HAP-1 (cell line): ENCODE measurements around the gene RASSF6.
A peak's percentile ranks its signal among the peaks of the same experiment; 100 is the strongest.
"Not testable (repeated sequence)": the region's sequence is repeated elsewhere in the genome, so short reads cannot be mapped to it uniquely, and the experiment has no call there.

Source experiments
- DNase-seq, 2 experiments: peaks; one replicate each; pipeline ENCODE4 v3.0.0-alpha.2; 2016 to 2020; ENCODE audit warnings: low spot score in 2 of 2
- H3K27me3 ChIP-seq: fragments of 250-450 bp; sonication (Bioruptor Pico); 2 replicates; pipeline ENCODE4 v1.5.1; 2020; ENCODE audit warnings: low read depth, mild to moderate bottlenecking, moderate library complexity
- H3K36me3 ChIP-seq: fragments of 250-450 bp; sonication (Bioruptor Pico); replicated peaks from 2 replicates; pipeline ENCODE4 v1.5.1; 2020; ENCODE audit warnings: mild to moderate bottlenecking
- H3K4me1 ChIP-seq: fragments of 250-450 bp; sonication (Bioruptor Pico); 2 replicates; pipeline ENCODE4 v1.5.1; 2020; ENCODE audit warnings: mild to moderate bottlenecking
- H3K4me3 ChIP-seq: fragments of 250-450 bp; sonication (Bioruptor Pico); 2 replicates; pipeline ENCODE4 v1.5.1; 2020; ENCODE audit warnings: mild to moderate bottlenecking, moderate library complexity
- H3K9me3 ChIP-seq: fragments of 250-450 bp; sonication (Bioruptor Pico); 2 replicates; pipeline ENCODE4 v1.5.1; 2020; ENCODE audit warnings: mild to moderate bottlenecking, moderate library complexity
- in situ Hi-C: fragments of 300-500 bp; cut with MboI; formaldehyde crosslinking; loops from 3 replicates; pipeline ENCODE4 v1.14.3; 2020; ENCODE audit warnings: low sequenced_read_pairs, inconsistent platforms, mixed read lengths

The RASSF6 gene, protein sequence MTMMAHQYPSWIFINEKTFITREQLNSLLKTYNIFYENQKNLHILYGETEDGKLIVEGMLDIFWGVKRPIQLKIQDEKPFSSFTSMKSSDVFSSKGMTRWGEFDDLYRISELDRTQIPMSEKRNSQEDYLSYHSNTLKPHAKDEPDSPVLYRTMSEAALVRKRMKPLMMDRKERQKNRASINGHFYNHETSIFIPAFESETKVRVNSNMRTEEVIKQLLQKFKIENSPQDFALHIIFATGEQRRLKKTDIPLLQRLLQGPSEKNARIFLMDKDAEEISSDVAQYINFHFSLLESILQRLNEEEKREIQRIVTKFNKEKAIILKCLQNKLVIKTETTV

DNA sequence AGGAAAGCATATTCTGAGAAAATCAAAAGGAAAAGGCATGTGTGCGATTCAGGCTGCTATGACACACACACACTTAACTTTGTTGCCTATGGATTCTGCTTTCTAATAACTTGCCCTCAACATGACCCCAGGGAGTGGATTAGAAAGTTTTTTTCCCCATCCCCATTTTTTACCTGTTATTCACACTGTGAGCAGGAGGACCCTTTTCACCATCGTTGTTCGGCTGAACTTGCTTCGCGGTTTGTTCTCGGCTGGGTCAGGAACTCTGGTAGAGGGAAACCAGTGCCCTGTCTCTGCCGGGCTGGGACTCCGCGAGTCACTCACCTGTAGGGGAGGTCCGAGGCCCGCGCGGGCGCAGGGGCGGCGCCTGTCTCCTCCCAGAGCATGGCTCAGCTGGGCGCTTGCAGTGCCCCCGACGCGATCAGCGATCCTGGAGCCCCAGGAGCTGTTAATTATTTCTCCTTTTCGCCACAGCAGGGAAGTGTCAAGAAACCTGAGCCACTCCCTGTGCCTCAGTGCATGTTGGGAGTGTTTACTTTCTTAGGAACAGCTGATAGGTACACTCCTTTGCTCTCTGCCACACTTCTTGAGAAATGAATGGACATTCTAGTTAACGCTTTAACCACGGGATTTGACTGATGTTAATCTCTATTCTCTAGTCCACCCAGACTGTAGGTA lies at the start of gene RASSF6:
Gene RASSF6, minus strand, starts transcription at position 322 of the 678 bp plus-strand sequence. CDS start 8,641 bp downstream, outside the sequence.
- DNase-seq: peak in 1 of 2 experiments; percentile 46
- H3K4me1 ChIP-seq: 0 out of 2 replicates have a peak, but pooled peaks cover 2% of the 10 kb centered on the region
- H3K27me3 ChIP-seq: peaks cover 8% of the 10 kb centered on the region; the same call in 1 of the 2 replicates
- no peaks in the 10 kb centered on the region for H3K9me3 ChIP-seq
- H3K36me3 ChIP-seq: no peaks in the 10 kb centered on the region
- in situ Hi-C loops: no loop called here
- H3K4me3 ChIP-seq: no peak within 1 kb of the TSS

DNA sequence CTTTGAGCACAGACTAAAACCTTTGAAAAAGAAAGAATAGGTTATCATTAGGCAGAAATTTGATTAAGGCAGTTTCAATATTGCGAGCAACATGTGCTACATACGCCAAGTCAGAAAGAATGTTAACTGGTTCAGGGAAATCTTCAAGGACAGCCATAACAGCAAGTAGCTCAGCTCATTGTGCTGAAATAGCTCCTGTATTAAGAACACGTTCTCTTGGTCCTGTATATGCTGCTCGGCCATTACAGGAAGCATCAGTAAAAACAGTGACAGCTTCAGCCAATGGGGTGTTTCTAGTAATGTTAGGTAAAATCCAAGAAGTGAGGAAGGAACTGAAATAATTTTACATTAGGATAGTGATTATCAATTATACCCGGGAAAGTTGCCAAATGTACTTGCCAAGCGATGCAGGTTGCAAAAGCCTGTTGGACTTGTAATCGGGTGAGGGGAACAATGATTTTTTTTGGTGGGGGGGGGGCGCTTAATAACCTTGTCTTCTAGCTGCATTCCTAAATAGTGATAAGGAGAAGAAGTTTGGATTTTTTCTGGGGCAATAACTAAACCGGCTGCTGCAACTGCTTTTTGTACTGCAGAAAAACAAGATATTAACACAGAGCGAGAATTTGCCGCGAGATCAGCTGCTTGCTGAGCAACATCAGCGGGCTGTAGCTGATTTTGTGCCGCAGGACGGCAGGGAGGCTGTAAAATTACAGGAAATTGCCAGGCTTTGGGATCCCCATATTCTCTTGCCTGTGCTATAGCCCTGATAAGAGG lies 49.4 kb upstream of the RASSF6 start:
- H3K4me3 ChIP-seq: no peak overlapping the region
- H3K4me1 ChIP-seq: no peaks in the 10 kb centered on the region
- no peaks in the 10 kb centered on the region for H3K9me3 ChIP-seq
- H3K36me3 ChIP-seq: no peaks in the 10 kb centered on the region
- in situ Hi-C loops: loop anchor here (25.0 kb wide), 1 partner anchor 232 kb away; the partner anchor contains the start of gene AFP
- H3K27me3 ChIP-seq: no peaks in the 10 kb centered on the region
- no peak for DNase-seq

DNA sequence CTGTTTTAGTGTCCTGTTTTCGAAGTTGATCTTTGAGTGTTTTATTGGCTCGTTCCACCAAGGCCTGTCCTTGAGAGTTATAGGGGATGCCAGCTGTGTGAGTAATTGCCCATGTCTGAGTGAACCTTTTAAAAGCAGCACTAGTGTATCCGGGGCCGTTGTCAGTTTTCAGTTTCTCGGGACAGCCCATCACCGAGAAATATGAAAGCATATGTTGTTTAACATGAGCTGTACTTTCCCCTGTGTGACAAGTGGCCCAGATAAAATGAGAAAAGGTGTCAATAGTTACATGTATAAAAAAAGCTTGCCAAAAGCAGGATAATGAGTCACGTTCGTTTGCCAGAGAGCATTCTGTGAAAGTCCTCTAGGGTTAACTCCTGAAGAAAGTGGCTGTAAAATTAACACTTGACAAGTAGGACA lies 48.6 kb upstream of the RASSF6 start:
- in situ Hi-C loops: loop anchor here (25.0 kb wide), 1 partner anchor 231 kb away; the partner anchor contains the start of gene AFP
- no peak for DNase-seq

DNA sequence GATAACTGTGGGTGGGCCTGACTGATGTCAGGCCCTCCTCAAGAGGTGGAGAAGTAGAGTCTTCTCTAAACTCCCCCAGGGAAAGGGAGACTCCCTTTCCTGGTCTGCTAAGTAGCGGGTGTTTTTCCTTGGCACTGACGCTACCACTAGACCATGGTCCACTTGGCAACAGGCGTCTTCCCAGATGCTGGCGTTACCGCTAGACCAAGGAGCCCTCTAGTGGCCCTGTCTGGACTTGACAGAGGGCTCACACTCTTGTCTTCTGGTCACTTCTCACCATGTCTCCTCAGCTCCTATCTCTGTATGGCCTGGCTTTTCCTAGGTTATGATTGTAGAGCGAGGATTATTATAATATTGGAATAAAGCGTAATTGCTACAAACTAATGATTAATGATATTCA lies 45.7 kb upstream of the RASSF6 start:
- H3K4me1 ChIP-seq, H3K9me3 ChIP-seq, H3K27me3 ChIP-seq, H3K4me3 ChIP-seq, H3K36me3 ChIP-seq: not testable (repeated sequence)
- in situ Hi-C loops: loop anchor here (25.0 kb wide), 1 partner anchor 229 kb away; the partner anchor contains the start of gene AFP
- DNase-seq: peak in 1 of 2 experiments; percentile 53

More for the DNA sequence above, 48.6 kb upstream of the RASSF6 start:
- Histone ChIP-seq H3K27me3 (no peaks in the 10 kb centered on the region; the same call in 1 of the 2 replicates), H3K4me1 (no peaks in the 10 kb centered on the region), H3K4me3 (no peak overlapping the region), H3K9me3 (no peaks in the 10 kb centered on the region), H3K36me3 (no peaks in the 10 kb centered on the region)

DNA sequence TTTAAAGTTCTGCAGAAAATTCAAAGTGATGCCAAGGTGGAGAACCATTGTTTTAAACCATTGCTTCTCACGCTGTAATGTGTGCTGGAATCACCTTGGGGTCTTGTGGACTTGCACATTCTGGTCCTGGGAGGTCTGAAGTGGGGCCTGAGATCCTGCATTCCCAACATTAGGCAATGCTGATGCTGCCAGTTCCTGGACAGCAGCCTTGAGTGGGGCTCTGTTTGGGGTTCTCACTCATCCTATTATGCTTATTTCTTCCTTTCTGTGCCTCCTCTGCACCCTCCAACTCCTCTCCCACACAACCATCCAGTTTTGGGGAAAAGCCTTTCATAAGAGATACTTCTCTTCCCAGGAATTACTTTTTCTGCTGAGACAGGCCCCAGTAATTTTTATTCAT lies 44.2 kb upstream of the RASSF6 start:
- H3K27me3 ChIP-seq: no peaks in the 10 kb centered on the region; the same call in 1 of the 2 replicates
- no peaks in the 10 kb centered on the region for H3K4me1 ChIP-seq
- in situ Hi-C loops: loop anchor here (25.0 kb wide), 1 partner anchor 227 kb away; the partner anchor contains the start of gene AFP
- no peak for DNase-seq
- H3K9me3 ChIP-seq: no peaks in the 10 kb centered on the region
- H3K36me3 ChIP-seq: no peaks in the 10 kb centered on the region
- no peak overlapping the region for H3K4me3 ChIP-seq

DNA sequence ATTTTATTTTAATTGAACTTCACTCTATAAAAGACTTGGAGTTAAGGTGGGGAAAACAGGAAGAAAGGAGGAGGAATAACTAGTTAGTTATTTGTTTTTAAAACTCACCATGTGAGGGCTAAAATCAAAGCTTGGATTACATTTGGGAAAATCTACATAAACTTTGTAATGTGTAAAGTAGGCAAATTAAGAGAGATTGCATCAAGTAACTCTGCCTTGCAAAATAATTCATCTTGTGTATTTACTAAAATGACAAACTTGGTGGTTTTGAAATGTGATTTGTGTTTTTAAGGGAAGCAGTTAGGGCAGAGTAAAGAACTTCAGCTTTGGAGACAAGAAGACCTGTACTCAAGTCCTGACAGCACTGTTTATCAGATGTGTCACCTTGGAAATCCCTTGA lies 43.3 kb upstream of the RASSF6 start:
- no peaks in the 10 kb centered on the region for H3K9me3 ChIP-seq
- in situ Hi-C loops: loop anchor here (25.0 kb wide), 1 partner anchor 226 kb away; the partner anchor contains the start of gene AFP
- no peaks in the 10 kb centered on the region for H3K4me1 ChIP-seq
- DNase-seq: no peak
- H3K36me3 ChIP-seq: no peaks in the 10 kb centered on the region
- H3K27me3 ChIP-seq: no peaks in the 10 kb centered on the region; the same call in 1 of the 2 replicates
- H3K4me3 ChIP-seq: no peak overlapping the region

DNA sequence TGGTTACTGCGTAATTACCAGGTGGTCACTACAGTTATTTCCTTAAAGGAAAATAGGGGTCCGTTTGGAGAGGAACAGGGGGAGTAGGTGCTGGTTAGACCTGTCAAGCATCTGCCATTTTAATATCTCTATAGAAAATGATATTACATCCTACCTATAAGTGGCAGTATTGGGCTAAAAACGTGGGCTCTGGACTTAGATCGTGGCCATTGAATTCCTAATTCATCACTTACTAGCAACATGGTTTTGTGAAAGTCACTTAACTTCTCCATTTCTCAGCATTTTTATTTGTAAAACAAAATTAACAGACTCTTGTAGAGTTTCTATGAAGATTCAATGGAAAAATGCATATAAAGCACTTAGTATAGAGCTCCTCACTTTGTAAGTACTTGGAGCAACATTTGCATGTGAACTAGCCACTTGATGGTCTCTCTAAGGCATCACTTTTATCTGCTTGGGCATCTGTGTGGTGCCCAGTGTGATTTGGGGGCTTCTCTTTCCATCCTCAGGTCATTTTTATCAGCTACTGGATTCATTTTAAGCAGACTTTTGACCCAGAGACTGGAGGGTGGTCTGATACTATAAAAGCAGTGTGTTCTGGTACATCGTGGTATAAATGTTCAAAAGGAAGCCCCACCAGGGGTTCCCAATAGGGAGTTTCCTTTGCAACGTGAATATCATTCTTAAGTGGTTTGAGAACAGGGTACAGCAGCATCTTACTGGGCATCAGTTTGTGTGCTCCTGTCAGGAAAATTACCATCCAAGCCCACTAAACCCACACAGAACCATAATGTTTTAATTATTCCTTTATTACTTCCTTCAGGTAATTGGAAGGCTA lies 42.7 kb upstream of the RASSF6 start:
- DNase-seq: peak in 1 of 2 experiments; percentile 34
- no peak overlapping the region for H3K4me3 ChIP-seq
- H3K4me1 ChIP-seq: no peaks in the 10 kb centered on the region
- no peaks in the 10 kb centered on the region for H3K36me3 ChIP-seq
- H3K27me3 ChIP-seq: no peaks in the 10 kb centered on the region; the same call in 1 of the 2 replicates
- no peaks in the 10 kb centered on the region for H3K9me3 ChIP-seq
- in situ Hi-C loops: loop anchor here (25.0 kb wide), 1 partner anchor 226 kb away; the partner anchor contains the start of gene AFP

DNA sequence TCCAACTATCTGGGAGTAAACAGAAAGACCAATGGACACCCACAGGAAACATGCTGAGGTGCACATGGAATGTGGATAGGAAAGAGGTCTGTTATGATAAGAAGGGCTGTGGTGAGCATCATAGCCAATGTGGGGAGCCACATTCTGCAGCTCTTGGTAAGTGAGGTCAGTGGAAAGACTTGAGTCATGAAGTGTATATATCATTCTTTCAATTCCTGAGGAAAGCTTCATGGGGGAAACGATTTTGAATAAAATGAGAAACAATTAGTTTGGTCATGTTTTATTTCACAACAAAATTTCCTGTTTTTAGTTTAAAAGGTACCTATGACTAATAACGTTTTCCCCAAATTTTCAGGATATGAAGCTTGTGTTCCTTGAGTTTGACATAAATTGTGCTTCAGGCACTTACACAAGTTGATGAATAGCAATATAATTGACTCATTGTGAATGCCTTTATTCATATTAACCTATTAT lies 41.4 kb upstream of the RASSF6 start:
- no peaks in the 10 kb centered on the region for H3K9me3 ChIP-seq
- no peak overlapping the region for H3K4me3 ChIP-seq
- no peaks in the 10 kb centered on the region; the same call in 1 of the 2 replicates for H3K27me3 ChIP-seq
- DNase-seq: no peak
- in situ Hi-C loops: loop anchor here (25.0 kb wide), 1 partner anchor 224 kb away; the partner anchor contains the start of gene AFP
- H3K4me1 ChIP-seq: no peaks in the 10 kb centered on the region
- H3K36me3 ChIP-seq: no peaks in the 10 kb centered on the region

DNA sequence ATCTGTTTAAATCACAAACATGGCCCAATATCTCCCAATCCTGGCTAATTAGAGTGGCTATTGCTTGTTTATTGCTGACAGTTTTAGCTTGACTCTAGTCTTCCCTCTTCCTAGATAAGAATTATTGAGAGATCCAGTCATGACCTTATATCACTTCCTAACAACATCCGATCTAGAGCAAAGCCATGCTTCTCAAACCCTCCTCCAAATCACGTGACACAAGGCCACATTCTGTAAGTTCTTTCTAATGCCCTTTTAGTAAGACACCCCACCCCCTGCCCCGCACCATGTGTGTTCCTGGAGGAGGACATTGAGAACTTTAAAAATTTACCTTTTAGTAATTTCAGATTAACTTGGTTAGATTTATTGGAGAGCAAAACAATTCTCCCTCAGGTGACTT lies 40.6 kb upstream of the RASSF6 start:
- no peaks in the 10 kb centered on the region for H3K9me3 ChIP-seq
- H3K4me3 ChIP-seq: no peak overlapping the region
- H3K4me1 ChIP-seq: no peaks in the 10 kb centered on the region
- DNase-seq: no peak
- in situ Hi-C loops: loop anchor here (25.0 kb wide), 1 partner anchor 224 kb away; the partner anchor contains the start of gene AFP
- H3K27me3 ChIP-seq: no peaks in the 10 kb centered on the region; the same call in 1 of the 2 replicates
- no peaks in the 10 kb centered on the region for H3K36me3 ChIP-seq

DNA sequence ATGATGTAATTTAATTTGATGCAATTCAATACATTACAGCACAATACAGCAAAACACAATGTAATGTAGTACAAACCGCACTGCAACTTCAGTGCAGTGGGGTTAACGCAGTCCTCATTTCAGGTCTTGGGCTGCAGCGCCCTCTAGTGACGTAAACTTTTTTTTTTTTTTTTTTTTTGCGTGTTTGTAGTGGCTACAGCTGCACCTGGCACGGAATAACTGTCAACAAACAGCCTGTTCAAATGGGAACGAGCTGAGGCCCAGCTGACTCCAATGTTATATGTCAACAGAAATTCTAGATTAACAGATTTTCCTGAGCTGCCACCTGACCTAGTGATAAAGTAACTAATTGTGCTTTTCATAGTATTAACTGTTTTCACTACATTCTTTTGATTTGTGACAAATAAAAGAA lies 33.5 kb upstream of the RASSF6 start:
- Histone ChIP-seq H3K4me3 (no peak overlapping the region), H3K36me3 (no peaks in the 10 kb centered on the region), H3K9me3 (no peaks in the 10 kb centered on the region), H3K4me1 (no peaks in the 10 kb centered on the region), H3K27me3 (peaks cover 2% of the 10 kb centered on the region; the same call in 1 of the 2 replicates)
- peak; percentile 7 to 11 for DNase-seq
- in situ Hi-C loops: loop anchor here (10.0 to 25.0 kb wide), 2 partner anchors 216 to 309 kb away; partner anchors contain the start of gene AFP

DNA sequence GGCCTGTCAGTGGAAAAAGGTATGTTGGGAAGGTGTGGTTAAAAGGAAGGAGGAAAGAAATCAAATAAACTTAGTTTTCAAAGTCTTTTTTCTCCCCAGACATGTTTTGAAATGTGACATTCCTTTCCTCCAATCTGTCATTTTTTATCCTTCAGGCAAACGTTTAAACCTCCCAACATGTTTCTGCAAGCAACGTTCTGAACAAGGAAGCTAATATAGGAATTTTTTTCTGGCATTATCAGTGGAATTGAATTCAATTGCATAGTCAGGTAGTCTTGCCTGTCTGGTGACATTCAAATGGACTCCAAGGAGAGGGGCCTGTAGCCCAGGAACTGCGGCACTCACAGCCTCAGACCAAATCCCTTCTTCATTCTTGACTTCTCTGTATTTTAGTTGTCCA lies 30.0 kb upstream of the RASSF6 start:
- DNase-seq: no peak
- H3K4me1 ChIP-seq: no peaks in the 10 kb centered on the region
- H3K27me3 ChIP-seq: peaks cover 2% of the 10 kb centered on the region; the same call in 1 of the 2 replicates
- no peaks in the 10 kb centered on the region for H3K36me3 ChIP-seq
- in situ Hi-C loops: loop anchor here (10.0 to 25.0 kb wide), 2 partner anchors 213 to 305 kb away; partner anchors contain the start of gene AFP
- H3K9me3 ChIP-seq: no peaks in the 10 kb centered on the region
- no peak overlapping the region for H3K4me3 ChIP-seq

DNA sequence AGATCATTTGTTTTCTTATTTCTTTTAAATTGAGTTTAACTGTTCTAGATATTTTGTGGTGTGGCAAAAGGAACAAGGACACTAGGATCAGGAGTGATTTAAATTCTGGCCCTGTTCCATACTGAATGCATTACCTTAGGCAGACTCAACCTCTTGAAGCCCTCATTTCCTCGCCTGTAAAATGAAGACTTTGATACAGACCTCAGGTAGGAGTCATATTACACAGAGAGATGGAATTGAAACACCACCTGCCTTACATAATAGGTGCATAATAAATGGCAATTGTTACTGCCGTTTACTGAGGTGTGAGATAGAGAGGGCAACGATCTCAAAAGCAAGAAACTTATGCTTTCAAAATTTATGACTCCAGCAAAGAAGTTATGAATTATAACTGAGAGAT lies 28.2 kb upstream of the RASSF6 start:
- no peaks in the 10 kb centered on the region for H3K9me3 ChIP-seq
- H3K4me3 ChIP-seq: no peak overlapping the region
- H3K4me1 ChIP-seq: no peaks in the 10 kb centered on the region
- no peaks in the 10 kb centered on the region for H3K36me3 ChIP-seq
- no peak for DNase-seq
- in situ Hi-C loops: no loop called here
- H3K27me3 ChIP-seq: no peaks in the 10 kb centered on the region
